GM21786 (cell line): ENCODE results near the gene PPFIBP1.
"Not testable (repeated sequence)": the region's sequence is repeated elsewhere in the genome, so short reads cannot be mapped to it uniquely, and the experiment has no call there.

ENCODE experiments used
- ATAC-seq: cut with Tn5 transposase; IDR thresholded peaks from one replicate; pipeline ENCODE4 v1.9.1; 2021; ENCODE audit not compliant: unreplicated experiment

Gene PPFIBP1

GRCh38 chr12:27652174-27652763, 128.3 kb downstream of the PPFIBP1 start:
- ATAC-seq, result no peak

- no peak for ATAC-seq
Measured at GRCh38 chr12:27653661-27654060, 129.7 kb downstream of the PPFIBP1 start.

- not testable (repeated sequence) for ATAC-seq
Measured at GRCh38 chr12:27655476-27655875, 131.5 kb downstream of the PPFIBP1 start.

- ATAC-seq, result no peak
Measured at GRCh38 chr12:27657296-27657695, 133.3 kb downstream of the PPFIBP1 start.

GRCh38 chr12:27665704-27666103, 141.7 kb downstream of the PPFIBP1 start:
- ATAC-seq, result no peak

- ATAC-seq, result no peak
Measured at GRCh38 chr12:27666510-27666909, 142.5 kb downstream of the PPFIBP1 start.

GRCh38 chr12:27667540-27667939, 143.5 kb downstream of the PPFIBP1 start:
- ATAC-seq, result no peak

GRCh38 chr12:27672051-27672450, 148.0 kb downstream of the PPFIBP1 start:
- no peak for ATAC-seq

- ATAC-seq, result no peak
Measured at GRCh38 chr12:27672643-27673042, 148.6 kb downstream of the PPFIBP1 start.

GRCh38 chr12:27673101-27673718, 149.2 kb downstream of the PPFIBP1 start:
- no peak for ATAC-seq

GRCh38 chr12:27674989-27675388, 151.0 kb downstream of the PPFIBP1 start:
- ATAC-seq, result no peak

- no peak for ATAC-seq
Measured at GRCh38 chr12:27680619-27681018, 156.6 kb downstream of the PPFIBP1 start.

GRCh38 chr12:27682534-27682933, 158.5 kb downstream of the PPFIBP1 start:
- ATAC-seq, result no peak

GRCh38 chr12:27685274-27685673, 161.3 kb downstream of the PPFIBP1 start:
- ATAC-seq, result no peak

- ATAC-seq, result no peak
Measured at GRCh38 chr12:27686147-27686546, 162.1 kb downstream of the PPFIBP1 start.

- ATAC-seq, result no peak
Measured at GRCh38 chr12:27688671-27689070, 164.7 kb downstream of the PPFIBP1 start.

GRCh38 chr12:27689558-27690180, 165.7 kb downstream of the PPFIBP1 start:
- ATAC-seq, result no peak

- no peak for ATAC-seq
Measured at GRCh38 chr12:27693403-27693802, 169.4 kb downstream of the PPFIBP1 start.

GRCh38 chr12:27695556-27696292, 171.7 kb downstream of the PPFIBP1 start:
- no peak for ATAC-seq

GRCh38 chr12:27696293-27696652, 172.3 kb downstream of the PPFIBP1 start, which contains the start of gene REP15:
Gene REP15 (plus strand): TSS chr12:27696447. CDS start chr12:27696563, 116 bp downstream.
- no peak for ATAC-seq

GRCh38 chr12:27696864-27697564, 173.0 kb downstream of the PPFIBP1 start:
- ATAC-seq, result no peak
